ENCODE results near the gene RLBP1. TPM values are rescaled to one million over a fixed set of nuclear protein-coding genes. Genes with fewer than 3 reads are reported as not detected.

RLBP1 gene
- total and polyA plus RNA-seq, 2 donors (not counting 3 experiments of a cell fraction or from before 2014, with no cell fraction given), result not detected

DNA sequence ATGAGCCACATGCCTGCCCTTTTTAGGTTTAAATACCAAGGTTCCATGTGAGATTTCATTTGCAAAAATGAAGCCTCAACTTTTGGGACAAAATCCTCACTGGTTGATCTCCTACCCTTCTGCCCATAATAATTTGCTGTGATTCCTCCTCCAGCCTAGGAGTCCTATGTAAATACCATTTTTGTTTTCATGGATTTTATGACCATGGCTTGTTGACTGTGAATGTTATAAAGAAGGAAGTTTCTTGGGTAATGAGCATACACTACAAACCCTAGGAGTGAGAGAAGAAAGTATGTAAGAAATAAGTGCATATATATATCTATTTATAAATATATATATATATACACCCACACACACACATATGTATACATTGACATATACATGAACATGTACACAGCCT is 13.1 kb downstream of the RLBP1 start:
- ChIA-PET POLR2A (no interaction called here), CTCF (no interaction called here)
- Histone ChIP-seq H2AFZ (ENCODE audit: low read depth, low read length) (no peak overlapping the region), H3K9me3 (replicated peaks; ENCODE audit: control insufficient read depth, insufficient read depth, low read length) (no peaks in the 10 kb centered on the region), H3K4me3 (replicated peaks in 1 of 3; ENCODE audit: insufficient read depth in 1 of 3, low read depth in 1 of 3, low read length in 3 of 3) (no peak overlapping the region), H3K4me1 (ENCODE audit: control insufficient read depth, extremely low read depth, insufficient read depth, low read length) (peaks cover 2% of the 10 kb centered on the region), H3K9ac (replicated peaks; ENCODE audit: extremely low read depth, insufficient read depth, low read length) (no peak overlapping the region), H4K20me1 (replicated peaks; ENCODE audit: control insufficient read depth, extremely low read depth, insufficient read depth, low read length) (no peaks in the 10 kb centered on the region), H3K79me2 (ENCODE audit: control insufficient read depth, insufficient read depth, low read length) (no peaks in the 10 kb centered on the region), H3K4me2 (ENCODE audit: insufficient read depth, low read length) (no peak overlapping the region), H3K27me3 (ENCODE audit: control insufficient read depth in 2 of 2, insufficient read depth in 2 of 2, low read length in 2 of 2) (no peaks in the 10 kb centered on the region), H3K27ac (ENCODE audit: insufficient read depth, low read depth, low read length) (no peak overlapping the region), H3K36me3 (ENCODE audit: control insufficient read depth in 2 of 2, extremely low read depth in 1 of 2, insufficient read depth in 2 of 2, low read length in 2 of 2) (no peaks in the 10 kb centered on the region), H3K9me1 (replicated peaks; ENCODE audit: control insufficient read depth, extremely low read depth, insufficient read depth, low read length) (no peaks in the 10 kb centered on the region)
- DNase-seq (ENCODE audit: low read depth, low spot score) (no peak), FAIRE-seq (no peak)
- BruUV-seq (replicated peaks), result no TSS peak
- dilution Hi-C loops (cut with MboI; ENCODE audit: extremely low pct_ligation_motif_present, low sequenced_read_pairs) (no loop called here), intact Hi-C loops (cut with micrococcal nuclease) (no loop called here)
- TF ChIP-seq GATA2 (IDR thresholded peaks at IDR 0.05; ENCODE audit: insufficient read depth, insufficient read length, low read depth, low read length) (no peak), POLR2A (IDR thresholded peaks at IDR 0.05; ENCODE audit: low read depth, low read length) (no peak), POLR2AphosphoS5 (IDR thresholded peaks at IDR 0.05; ENCODE audit: insufficient read depth, low read depth, low read length) (no peak), MYC (IDR thresholded peaks at IDR 0.05; ENCODE audit: low read depth, low read length) (no peak), EZH2 (IDR thresholded peaks at IDR 0.05; ENCODE audit: borderline replicate concordance, low read depth, low read length, severe bottlenecking) (no peak), JUN (IDR thresholded peaks at IDR 0.05; ENCODE audit: borderline replicate concordance, insufficient read depth, insufficient read length, low read depth) (no peak), FOS (IDR thresholded peaks at IDR 0.05; ENCODE audit: borderline replicate concordance, insufficient read depth, low read length) (no peak)
- TF ChIP-seq, protein P1, sequence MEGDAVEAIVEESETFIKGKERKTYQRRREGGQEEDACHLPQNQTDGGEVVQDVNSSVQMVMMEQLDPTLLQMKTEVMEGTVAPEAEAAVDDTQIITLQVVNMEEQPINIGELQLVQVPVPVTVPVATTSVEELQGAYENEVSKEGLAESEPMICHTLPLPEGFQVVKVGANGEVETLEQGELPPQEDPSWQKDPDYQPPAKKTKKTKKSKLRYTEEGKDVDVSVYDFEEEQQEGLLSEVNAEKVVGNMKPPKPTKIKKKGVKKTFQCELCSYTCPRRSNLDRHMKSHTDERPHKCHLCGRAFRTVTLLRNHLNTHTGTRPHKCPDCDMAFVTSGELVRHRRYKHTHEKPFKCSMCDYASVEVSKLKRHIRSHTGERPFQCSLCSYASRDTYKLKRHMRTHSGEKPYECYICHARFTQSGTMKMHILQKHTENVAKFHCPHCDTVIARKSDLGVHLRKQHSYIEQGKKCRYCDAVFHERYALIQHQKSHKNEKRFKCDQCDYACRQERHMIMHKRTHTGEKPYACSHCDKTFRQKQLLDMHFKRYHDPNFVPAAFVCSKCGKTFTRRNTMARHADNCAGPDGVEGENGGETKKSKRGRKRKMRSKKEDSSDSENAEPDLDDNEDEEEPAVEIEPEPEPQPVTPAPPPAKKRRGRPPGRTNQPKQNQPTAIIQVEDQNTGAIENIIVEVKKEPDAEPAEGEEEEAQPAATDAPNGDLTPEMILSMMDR (IDR thresholded peaks at IDR 0.05; ENCODE audit: extremely low read depth in 1 of 2, insufficient read depth in 1 of 2, low read depth in 1 of 2, low read length in 2 of 2), result no peak
- TF ChIP-seq, protein P2, sequence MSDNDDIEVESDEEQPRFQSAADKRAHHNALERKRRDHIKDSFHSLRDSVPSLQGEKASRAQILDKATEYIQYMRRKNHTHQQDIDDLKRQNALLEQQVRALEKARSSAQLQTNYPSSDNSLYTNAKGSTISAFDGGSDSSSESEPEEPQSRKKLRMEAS (IDR thresholded peaks at IDR 0.05; ENCODE audit: insufficient read depth, insufficient read length), result no peak
